HG02973 (cell line): Measurements from ENCODE around the gene METTL14.

Source experiments
- ATAC-seq: cut with Tn5 transposase; IDR thresholded peaks from one replicate; pipeline ENCODE4 v1.9.1; 2021; ENCODE audit warnings: moderate library complexity; ENCODE audit not compliant: unreplicated experiment

The METTL14 gene

DNA sequence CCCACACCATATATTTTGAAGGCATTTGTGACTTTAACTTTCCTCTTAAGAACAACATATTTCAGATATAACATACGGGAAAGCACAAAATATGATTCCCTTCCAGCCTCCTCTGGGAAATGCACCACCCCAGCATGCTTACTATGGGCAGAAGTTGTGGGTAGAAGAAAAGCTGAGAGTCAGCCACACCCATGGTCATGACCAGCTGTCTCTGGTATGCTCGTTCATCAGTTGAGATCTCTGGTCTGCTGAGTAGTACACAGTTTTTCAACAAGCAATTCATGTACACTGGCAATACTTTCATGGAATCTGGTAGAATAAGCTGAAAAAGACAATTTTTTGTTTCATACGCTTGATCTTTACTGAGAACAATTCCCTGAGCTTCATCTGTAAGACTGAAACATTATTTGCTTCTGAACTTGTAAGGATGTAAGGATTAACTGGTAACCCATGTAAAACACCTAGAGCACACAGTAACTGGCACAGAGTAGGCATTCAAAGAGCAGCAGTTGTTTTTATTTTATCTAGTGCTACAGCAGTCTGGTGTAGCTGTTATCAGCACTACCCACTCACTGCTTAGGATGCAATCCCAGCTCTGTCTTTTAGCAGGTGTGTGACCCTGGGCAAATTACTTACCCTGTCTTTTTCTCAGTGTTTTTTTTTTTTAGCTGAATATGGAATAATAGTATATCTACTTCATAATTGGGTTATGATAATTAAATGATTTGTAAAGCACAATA is 47.6 kb downstream of the METTL14 start:
- no peak for ATAC-seq

DNA sequence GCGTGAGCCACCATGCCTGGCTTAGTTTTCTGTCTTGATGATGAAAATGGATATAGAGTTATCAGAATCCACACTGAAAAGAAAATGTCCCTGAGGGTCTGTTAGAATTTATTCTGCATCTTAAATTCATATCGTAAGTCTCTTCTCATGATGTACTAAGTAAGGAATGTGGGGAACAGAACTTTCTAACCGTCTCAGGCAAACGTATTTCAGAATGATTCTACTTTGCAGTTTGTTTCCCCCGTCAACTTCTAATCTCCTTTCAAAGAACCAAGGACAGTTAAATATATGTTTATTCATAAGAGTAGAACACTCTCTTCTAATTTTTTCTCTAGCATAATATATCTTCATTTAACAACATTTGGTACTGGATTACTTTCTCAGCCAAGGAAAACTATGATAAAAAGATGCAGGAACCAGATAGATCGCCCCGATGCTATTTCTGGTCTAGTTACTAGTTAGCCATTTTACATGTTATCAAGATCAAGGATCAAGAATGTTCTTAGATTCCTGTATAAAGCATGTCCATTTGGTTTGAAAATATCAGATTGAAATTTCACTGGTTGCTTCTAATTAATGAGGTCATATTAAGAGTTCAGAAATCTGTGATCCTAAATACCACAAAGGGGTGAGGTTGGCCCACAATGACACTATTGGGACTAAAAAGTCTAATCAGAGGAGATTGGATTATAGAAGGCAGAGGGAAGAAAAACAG is 49.5 kb downstream of the METTL14 start:
- no peak for ATAC-seq

DNA sequence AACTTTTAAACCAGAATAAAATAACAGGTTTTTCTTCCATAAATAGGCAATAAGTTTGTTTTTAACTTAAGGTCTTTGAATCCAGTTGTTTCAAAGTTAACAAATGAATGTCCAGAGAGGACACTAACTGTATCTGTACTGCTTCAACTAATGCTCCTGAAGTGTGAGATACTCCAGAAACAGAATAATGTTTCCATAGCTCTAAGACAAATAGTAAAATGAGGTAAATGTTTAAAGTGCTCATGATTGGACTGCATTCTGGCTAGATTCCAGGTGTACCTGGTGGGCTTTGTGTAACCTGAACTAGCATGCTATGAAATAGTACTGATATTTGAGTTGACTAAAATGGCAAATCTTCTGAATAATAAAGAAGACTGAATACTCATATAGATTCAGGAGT is 51.7 kb downstream of the METTL14 start:
- no peak for ATAC-seq

DNA sequence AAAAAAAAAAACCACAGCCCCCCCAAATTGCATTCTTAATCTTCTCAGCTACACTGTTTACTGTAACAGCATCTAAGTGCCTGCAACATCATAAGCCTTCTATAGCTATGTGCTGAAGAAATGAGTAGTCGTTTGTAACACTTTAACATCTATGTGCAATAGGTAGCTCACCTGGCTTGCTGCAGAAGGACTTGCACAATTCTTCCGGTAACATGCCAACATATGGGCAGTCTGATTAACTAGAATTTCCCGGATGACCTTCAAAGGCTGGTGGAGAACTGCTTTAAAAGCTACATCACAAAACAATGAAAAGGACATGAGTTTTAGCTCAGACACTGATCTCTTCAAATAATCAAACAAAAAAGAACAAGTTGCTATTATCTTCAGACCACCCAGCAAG is 52.9 kb downstream of the METTL14 start:
- no peak for ATAC-seq

DNA sequence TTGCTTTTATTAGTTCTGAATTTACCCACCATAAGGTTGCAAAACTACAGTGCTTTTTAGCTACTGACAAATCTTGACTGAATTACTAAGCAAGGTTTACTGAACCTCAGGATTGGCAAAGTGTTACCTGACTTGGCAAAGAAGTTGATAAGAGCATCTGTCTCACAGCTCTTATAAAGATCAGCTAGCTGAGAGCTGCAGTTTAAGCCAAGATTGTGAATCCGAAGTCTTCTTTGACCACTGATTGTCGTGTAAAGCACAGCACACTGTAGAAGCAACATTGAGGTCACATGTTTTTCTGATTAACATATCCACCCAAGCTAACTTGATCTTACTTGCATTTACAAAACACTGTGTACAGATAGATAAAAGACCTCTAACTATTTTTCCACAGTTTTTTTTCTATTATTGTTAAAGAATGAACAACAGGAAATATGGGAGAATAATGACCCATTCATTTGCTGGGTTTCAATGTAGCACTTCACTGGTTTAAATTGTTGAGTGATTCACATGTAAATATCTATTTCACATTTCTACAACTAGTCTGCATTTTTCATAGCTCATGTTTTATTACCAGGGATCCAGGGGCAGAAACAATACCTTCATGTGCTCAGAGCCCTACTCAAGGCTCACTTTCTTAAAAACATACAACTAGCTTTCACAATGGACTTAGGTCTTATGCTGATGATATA is 54.0 kb downstream of the METTL14 start:
- ATAC-seq = no peak

DNA sequence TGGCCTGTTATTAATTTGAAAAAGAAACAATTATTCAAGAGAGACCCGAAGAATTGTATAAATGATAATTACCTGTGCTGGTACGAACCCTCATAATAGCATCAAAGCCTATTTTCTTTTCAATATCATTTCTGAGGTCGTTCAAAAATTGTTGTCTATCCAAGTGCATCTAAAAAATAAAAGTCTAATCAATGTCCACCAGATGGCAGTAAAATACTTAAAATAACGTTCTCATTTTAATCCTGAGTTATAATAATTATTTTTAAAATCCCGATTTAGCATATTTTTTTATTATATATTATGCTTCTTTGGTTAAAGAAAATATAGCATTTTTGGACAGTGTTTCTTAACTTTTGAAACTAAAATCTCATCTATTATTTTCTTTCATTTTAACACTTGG is 55.7 kb downstream of the METTL14 start:
- ATAC-seq = no peak

DNA sequence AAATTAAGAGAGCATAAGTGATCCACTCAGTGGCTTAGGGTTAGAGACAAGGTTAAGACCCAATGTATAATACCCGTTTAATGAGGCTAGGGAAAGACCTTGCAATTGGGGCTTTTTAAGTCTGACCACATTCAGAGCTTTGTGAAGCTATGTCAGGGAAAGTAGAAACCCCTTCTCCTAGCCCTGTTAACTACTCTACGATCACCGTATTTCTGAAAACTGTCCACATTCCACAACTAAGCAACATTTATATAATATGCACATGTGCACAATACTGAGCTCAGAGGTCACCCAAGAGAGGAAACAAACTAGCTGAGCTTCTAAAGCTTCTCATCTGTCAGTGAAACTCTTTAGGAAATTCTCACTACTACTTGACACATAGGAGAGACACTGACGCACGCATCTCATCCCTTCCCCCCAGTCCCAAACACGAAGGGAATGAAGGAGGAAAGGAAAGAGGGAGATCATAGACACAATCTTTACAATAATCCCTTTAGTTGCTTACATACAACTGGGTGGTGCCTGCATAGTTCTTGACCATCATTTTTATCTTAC is 56.2 kb downstream of the METTL14 start:
- no peak for ATAC-seq

DNA sequence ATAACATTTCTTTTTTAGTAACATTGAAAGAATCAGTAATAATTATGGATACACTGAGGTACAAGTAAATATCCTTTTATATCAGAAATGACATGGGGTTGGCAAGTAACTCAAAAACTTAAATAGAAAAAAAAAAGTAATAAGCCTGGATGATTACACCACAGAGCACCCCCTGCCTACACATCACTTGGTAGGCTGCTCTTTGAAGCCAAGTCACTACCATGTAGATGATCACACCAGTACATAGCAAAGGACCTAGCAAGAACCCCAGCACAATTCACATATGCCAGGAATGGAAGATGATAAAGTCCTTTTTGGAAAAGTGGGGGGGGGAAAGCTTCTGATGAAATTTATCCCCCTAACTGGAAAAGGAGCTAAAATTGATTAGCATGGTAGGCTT is 56.9 kb downstream of the METTL14 start:
- no peak for ATAC-seq

DNA sequence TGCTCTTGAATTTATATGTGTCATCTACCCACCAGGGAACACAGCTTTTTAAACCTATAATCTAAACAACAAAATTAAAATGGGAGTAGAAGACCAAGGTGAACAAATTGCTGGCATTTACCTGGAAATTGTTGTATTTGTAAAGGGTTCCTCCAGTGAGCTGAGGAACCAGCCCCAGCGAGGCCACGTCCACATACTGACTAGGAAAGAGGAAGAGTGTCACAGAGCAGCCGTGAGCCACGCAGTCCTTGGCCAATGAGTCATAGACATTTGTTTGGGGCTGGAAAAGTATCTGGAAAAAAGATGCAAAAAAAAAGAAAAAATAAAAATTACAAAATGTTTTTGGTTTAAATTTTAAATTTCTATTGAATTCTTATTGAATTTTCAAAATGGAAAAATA is 58.7 kb downstream of the METTL14 start:
- no peak for ATAC-seq

DNA sequence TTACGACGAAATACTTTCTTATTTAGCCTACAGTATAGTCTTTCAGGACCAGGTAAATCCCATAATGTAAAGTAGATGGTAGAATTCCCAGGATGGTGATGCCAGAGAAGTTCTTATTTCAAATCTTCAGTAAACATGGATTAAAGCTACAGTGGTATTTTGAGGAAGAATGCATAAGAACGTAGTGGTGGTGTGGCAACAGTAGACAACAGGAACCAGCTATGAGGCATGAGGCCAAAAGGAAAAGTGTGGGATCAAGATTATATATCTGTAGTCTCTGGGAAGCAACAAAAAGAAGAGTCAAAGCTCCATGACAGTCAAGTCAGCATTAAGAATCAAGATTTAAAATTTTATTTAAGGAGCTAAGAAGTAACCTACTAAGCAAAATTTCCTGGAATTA is 60.2 kb downstream of the METTL14 start:
- no peak for ATAC-seq

DNA sequence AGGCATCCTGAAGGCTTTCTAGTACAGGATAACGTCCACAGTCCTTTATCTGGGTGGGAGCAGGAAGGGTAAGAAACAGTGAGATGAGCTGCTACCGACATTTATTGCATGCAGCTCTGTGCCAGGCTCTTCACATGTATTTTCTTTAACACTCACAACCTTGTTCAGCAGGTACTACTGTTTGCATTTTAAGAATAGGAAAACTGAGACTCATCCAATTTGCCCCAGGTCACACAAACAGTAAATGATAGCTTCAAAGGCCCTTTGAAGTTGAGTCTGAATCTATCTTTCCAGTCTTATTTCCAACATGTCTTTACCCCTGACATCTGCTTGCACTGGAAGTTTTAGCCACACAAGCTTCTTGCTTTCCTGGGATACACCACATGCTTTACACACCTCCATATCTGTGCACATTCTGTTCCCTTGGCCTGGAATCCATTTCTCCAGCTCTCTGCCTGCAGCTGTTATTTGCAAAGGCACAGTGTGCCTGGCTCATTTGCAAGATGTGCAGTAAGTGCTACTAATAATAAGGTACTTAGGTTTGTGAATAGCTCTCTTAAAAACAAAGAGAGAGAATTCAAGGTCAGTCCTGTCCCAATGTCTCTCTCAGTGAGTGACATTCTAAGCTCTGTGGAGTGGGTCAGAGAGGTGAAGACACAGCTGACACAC is 61.2 kb downstream of the METTL14 start:
- ATAC-seq = no peak

DNA sequence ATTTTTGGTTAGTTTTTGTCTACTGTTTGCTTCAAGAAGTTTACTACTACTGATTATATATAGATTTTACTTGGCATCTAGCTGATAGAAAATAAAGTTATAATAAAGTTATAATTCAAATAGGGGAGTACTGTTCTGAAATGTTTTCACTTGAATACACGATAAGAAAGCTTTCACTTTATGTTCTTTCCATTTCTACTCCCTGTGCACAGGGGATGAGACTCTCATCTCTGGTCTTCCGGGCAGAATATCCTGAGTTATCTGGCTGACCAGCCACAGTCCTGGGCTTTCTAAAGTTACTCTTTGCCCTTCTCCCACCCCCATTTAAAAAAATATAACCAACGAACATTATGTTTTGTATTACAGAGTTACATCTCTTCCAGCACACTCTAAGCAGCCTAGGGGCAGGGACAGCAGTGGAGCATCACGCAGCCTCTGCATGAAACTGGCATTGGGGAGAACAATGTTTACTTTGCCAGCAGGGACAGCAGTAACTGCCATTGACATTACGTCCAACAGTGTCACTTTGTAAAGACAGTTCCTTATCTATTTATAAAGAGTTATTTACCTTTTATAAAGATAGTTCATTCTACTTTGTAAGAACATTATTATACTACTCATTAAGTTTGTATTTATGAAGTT is 64.3 kb downstream of the METTL14 start:
- ATAC-seq = no peak

DNA sequence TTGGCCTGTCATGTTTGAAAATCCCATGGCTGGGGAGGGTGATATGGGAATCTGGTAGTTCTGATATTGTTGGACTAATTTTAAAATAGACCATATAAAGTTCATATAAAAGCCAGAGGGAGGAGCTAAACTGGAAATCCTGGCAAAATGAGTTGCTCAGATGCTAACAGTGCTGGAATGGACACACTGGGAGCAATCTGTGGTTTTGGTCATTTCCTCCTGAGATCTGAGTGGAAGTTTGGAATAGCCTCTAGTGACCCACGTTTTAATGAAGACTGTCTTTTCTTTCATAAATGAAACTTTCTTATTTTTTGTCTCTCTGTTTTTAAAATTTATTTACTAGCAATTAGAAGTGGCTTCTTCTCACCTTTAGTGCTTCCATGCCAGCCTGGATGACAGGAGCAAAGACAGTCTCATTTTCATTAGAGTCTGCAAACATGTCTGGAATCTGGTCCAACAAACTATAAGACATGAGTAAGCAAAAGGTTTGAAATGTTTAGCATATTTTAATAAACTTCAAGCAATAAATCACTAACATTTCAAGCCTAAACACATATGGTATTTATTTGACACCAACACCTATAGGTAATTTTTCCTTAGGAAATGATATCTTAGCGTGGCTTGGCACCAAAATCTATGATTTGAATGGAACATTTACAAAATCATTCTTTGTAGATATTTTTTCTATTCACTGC is 66.6 kb downstream of the METTL14 start:
- no peak for ATAC-seq

DNA sequence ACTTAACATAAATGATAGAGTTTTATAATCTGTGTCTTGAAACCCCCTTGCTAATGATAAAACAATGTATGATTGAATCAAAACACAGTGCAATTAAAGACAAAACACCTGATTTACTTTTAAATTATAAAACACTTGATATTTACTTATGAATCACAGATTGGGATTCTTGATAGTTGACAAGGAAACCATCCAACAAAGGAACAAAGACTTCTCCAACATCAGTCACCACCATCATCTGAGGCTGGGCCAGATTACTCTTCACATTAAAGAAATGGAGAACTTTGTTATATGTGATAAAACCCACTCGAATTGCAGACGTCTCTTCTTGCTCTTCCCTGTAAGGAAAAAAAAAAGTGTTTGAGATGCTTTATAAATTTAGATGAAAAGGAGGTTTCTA is 67.4 kb downstream of the METTL14 start:
- no peak for ATAC-seq

DNA sequence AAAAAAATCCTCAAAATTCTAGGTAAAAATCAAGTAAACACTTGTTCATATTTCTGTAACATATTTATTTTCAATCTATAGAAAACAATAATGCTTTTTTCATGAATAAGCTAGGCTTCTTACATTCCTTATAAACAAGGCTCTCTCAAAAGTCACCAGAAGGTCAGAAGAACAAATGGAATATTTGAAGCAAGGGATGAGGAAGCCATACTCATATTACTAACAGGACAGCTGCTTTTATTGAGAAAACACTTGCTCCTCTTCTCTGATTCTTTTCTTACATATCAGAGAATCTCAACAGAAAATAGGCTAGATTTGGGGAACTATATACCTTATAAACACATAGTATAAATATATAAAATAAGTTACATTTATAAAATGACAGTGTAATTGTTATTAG is 67.9 kb downstream of the METTL14 start:
- ATAC-seq = no peak

DNA sequence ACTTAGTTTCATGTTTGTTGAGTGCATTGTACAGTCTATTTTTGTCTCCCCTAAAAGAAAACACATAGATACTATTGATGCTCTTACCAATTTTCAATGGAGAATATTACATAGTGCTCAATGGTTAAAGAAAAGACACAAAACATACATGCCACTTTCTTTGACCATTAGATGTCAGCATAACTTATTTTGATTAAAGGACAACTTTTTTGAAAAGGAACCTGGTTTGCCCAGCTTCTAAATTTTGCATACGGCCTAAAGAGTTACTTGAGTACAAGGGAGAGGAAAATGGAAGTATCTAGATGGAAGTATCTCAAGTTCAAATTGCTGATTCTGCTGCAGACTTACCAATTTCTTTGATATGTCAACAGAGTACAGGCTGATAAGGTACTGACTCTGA is 68.5 kb downstream of the METTL14 start:
- no peak for ATAC-seq

DNA sequence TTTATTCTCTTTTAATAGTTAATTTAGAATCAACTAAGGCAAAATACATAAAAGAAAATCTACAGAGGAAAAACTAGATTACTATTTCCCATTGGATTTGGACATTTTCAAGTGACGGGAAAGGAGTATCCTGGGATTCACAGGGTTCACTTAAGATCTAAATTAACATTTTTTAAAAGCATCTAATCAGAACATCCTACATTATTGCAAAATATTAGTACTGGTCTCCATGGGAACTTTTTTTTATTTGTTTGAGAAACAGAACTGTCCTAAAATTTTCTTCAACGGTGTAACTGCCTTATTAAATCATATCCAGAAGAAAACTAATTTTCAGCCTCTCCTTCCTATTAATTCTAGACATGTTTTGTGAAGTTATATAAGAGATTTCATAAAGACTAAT is 69.7 kb downstream of the METTL14 start:
- ATAC-seq = no peak

DNA sequence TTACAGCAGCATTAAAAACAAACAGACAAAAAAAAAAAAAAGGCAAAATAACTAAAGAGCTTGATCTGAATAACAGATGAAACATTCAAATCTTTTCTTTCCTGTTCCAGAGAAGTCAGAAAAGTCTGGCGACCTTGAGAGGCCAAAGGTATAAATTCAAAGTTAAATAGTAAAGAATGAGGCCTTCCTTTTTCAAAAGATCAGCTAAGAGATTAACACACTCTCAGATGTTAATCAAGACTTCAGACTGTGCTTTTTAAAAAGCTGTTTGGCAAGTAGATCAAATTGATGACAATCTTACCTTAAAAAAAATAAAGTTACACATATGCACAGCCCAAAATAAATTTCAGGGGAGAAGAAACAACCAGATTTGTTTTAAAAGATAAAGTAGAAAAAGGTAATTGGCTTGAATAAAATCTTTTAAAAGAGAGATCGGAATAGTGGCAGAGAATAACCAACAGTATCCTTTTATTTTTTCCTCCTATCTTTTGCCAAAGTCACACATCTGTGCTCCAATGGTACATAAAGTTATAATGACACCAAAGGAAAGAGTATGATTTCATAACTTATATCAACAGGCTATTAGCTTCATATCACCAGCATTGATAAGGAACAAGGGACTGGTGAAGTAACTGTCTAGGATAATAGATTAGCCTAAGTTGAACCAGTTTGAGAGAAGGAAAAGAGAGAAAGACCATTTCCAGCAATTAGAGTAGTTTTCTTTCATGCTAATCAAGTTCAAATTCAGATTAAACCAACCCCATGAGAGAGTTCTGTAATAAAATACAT is 70.4 kb downstream of the METTL14 start:
- ATAC-seq = no peak

DNA sequence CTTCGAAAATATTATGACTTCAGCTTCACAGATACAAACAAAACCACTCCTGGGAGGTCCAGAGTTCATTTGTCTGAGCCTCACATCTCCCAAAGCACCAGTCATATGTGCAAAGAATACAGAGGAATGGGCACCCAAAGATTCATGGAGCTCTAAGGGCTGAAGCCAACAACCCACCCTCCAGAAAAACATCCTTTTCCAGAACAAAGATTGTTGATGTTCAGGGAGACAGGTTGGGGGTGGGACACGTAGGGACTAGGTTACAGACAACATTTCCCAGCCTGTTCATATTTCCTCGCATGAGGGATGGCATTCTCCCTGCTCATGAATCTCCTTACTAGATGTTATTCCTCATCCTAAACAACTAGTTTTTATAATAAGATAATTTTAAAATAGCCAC is 71.2 kb downstream of the METTL14 start:
- ATAC-seq = no peak
